Measurements from ENCODE around the gene PRELID2.
"Not testable (repeated sequence)": the region's sequence is repeated elsewhere in the genome, so short reads cannot be mapped to it uniquely, and the experiment has no call there.

PRELID2 gene

DNA sequence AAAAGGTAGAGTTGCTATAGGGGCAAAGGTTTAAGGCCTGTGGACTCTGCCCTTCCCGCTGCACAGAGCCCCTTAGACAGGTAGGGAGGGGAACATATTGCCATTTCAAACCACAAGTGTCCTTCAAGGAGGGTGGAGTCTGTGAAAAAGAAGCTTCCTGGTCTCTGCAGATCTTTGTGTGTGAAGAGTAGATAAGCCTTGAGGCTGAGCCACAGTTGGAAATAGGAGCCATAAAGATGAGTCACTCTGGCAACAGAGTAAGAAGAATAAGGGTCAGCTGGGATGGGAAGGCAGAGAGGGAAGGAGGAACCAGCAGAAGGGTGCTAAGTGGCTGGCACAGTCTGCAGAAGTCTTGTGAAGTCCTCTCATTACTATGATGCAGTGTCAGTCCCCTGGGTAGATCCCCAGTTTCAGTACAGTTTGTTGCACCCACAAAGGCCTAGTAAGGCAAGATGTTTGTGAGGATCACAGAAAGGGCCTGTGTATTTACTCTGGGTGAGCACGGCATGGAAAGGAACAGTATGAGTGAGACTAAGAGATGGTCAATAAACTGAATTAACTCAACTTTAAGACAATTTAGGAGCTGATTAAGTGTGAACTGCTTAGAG is 19.6 kb upstream of the PRELID2 start:
- peaks cover 5 to 18% of the 10 kb centered on the region in 2 donors for H3K27me3 Mint-ChIP-seq
- H3K27ac Mint-ChIP-seq, result no peak overlapping the region
- no peak for DNase-seq
- H3K4me1 Mint-ChIP-seq (ENCODE audit: low read depth in 2 of 2), result no peaks in the 10 kb centered on the region
- no peaks in the 10 kb centered on the region for H3K36me3 Mint-ChIP-seq (ENCODE audit: insufficient read depth)
- H3K4me3 Mint-ChIP-seq, result no peak overlapping the region
- H3K9me3 Mint-ChIP-seq, result no peaks in the 10 kb centered on the region
- no peak for ATAC-seq (replicated peaks)

DNA sequence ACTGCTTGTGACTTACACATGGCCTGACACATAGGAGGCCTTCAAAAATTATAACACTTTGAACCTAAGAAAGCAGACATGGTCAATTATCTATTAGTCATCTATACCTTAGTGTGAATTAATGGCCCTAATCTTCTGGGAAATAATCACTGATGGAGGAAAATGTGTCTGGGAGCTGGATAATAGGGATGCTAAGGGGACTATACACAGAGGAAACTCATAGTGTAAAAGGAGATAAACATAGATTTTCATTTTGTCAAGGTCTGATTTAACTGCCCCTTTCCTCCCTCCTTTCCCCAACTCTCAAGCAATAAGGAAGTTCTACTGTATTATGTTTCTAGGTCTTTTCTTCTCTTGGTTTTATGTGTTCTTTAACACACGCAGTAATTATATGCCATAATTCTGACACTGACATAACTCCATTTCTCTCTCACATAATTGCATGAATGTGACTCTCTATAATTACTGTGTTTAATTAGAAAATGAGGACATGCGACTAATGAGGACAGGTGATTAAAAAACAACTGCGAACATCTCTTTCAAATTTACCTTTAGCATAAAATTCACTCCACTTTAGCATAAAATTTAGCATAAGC is 18.7 kb upstream of the PRELID2 start:
- no peak overlapping the region for H3K4me3 Mint-ChIP-seq
- no peaks in the 10 kb centered on the region for H3K9me3 Mint-ChIP-seq
- H3K36me3 Mint-ChIP-seq (ENCODE audit: insufficient read depth), result no peaks in the 10 kb centered on the region
- DNase-seq (no peak), ATAC-seq (replicated peaks) (no peak)
- H3K27ac Mint-ChIP-seq, result no peak overlapping the region
- peaks cover 5 to 10% of the 10 kb centered on the region in 2 donors for H3K27me3 Mint-ChIP-seq
- no peaks in the 10 kb centered on the region for H3K4me1 Mint-ChIP-seq (ENCODE audit: low read depth in 2 of 2)

DNA sequence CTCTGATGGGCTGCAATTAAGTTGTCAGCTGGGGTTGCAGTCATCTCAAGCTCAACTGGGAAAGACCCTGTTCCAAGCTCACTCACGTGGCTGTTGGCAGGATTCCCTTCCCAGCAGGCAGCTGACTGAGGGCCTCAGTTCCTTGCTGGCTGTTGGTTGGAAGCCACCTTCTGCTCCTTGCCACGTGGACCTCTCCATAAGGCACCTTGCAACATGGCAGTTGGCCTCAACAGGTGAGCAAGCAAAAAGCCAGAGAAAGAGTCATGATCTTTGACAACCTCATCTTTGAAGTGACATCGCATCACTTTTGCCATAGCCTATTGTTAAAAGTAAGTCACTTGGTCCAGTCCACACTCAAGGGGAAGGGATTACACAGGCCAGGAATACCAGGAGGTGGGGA is 17.8 kb upstream of the PRELID2 start:
- ATAC-seq (replicated peaks), result no peak
- Mint-ChIP-seq H3K9me3 (no peaks in the 10 kb centered on the region), H3K27ac (no peak overlapping the region), H3K36me3 (ENCODE audit: insufficient read depth) (no peaks in the 10 kb centered on the region), H3K27me3 (peaks cover 5 to 10% of the 10 kb centered on the region in 2 donors), H3K4me1 (ENCODE audit: low read depth in 2 of 2) (no peaks in the 10 kb centered on the region), H3K4me3 (no peak overlapping the region)
- no peak for DNase-seq

DNA sequence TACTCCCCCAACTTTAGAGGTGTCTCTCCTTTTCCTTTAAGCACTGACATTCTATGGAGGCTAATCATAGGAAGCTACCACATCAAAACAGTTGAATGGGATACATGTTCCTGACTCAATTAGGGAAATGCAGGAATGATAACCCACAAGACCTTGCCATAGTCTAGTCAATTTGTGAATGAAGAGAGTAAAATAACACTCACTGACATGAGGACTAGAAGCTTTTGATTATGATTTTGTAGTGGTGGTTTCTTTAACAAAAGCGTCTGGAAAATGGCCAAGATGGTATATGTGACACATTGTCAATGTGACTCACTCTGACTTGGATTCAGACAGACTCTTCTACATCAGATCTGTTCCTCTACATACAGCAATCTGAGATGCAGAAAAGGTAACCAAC is 13.7 kb upstream of the PRELID2 start:
- DNase-seq (no peak), ATAC-seq (replicated peaks) (no peak)
- Mint-ChIP-seq H3K4me1 (ENCODE audit: low read depth in 2 of 2) (no peaks in the 10 kb centered on the region), H3K9me3 (no peaks in the 10 kb centered on the region), H3K4me3 (no peak overlapping the region), H3K36me3 (ENCODE audit: insufficient read depth) (no peaks in the 10 kb centered on the region), H3K27me3 (peaks cover 0 to 8% of the 10 kb centered on the region in 2 donors), H3K27ac (no peak overlapping the region)

DNA sequence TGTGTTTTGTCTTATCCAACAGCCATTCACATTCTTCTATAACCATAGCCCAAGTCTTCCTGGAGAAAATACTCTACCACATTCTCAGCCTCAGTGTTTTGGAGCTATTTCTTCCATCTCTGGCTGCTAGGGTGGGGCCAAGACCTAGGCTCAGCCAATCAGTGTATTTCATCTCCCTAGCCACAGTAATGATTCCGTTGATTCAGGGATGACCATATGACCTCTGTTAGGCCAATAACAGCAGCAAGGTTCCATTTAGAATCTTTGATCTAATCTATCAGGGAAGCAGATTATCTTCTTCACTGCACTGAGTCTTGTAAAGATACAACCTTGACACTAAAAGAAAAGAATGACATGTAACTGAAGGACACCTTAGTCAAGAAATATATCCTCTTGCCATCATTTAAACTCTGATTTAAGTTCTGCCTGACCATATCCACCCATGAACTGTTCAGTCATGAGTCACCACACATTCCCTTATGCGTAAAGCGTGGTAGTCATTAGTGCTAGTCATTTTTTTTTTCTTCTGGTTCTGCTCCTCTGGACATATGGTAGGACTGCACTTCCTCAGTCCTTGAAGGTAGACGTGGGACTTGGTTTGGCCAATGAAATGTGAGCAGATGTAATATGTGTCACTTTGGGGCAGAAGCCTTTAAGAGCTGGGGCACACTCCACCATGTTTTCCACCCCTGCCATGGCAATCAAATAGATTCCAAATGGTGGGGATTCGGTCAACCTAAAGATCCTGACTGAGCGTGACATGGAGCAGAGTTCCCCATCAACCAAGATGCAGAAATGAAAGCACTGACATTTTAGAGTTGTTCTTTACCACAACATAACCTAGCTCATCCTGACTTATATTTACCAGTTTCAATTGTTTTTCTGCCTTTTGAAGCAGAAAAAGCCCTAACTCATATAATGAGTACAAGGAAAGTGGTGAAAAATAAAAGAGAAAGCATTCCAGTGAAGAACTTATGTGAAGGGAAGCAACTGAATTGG is 12.7 kb upstream of the PRELID2 start:
- Mint-ChIP-seq H3K4me3 (no peak overlapping the region), H3K9me3 (no peaks in the 10 kb centered on the region), H3K27ac (no peak overlapping the region), H3K4me1 (ENCODE audit: low read depth in 2 of 2) (no peaks in the 10 kb centered on the region), H3K27me3 (peaks cover 8% of the 10 kb centered on the region in 2 donors), H3K36me3 (ENCODE audit: insufficient read depth) (no peaks in the 10 kb centered on the region)
- DNase-seq (no peak), ATAC-seq (replicated peaks) (no peak)

DNA sequence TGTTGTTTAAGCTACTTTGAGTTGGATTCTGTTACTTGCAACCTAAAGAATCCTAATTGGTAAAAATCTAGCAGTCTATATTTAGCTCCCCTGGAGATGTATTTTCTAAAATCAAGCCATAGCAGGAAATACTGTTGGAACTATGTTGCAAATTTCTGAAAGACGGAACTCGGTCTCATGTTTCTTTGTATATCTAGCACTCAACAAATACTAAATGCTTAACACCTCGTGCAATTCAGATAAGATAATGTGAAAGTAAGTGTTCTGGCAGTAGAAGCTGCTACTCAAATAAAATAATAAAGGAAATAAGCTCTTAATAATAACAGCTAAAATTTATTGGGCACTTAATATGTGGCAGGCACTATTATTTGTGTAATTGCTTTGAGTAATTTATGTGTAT is 10.9 kb upstream of the PRELID2 start:
- H3K27ac Mint-ChIP-seq, result no peak overlapping the region
- peaks cover 8 to 9% of the 10 kb centered on the region in 2 donors for H3K27me3 Mint-ChIP-seq
- H3K36me3 Mint-ChIP-seq (ENCODE audit: insufficient read depth), result no peaks in the 10 kb centered on the region
- no peaks in the 10 kb centered on the region for H3K4me1 Mint-ChIP-seq (ENCODE audit: low read depth in 2 of 2)
- DNase-seq, result no peak
- no peak for ATAC-seq (replicated peaks)
- H3K9me3 Mint-ChIP-seq, result no peaks in the 10 kb centered on the region
- no peak overlapping the region for H3K4me3 Mint-ChIP-seq

DNA sequence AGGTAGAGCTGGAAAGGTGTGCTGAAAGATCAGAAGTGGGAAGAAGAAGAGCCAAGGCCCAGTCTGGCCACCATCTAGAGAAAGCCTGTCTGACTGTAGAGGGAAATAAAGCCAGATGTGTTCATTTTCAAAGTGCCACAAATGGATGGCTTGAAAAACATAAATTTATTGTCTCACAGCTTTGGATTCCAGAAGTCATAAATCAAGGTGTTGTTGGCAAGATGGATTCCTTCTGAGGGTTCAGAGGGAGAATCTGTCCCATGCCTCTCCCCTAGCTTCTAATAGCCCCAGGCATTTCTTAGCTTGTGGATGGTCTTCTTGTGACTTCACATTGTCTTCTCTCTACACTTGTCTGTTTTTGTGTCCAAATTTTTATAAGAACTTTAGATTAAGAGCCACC is 6.2 kb upstream of the PRELID2 start:
- no peak overlapping the region for H3K4me3 Mint-ChIP-seq
- ATAC-seq (replicated peaks) (no peak), DNase-seq (no peak)
- no peak overlapping the region for H3K27ac Mint-ChIP-seq
- no peaks in the 10 kb centered on the region for H3K9me3 Mint-ChIP-seq
- no peaks in the 10 kb centered on the region for H3K4me1 Mint-ChIP-seq (ENCODE audit: low read depth in 2 of 2)
- no peaks in the 10 kb centered on the region for H3K36me3 Mint-ChIP-seq (ENCODE audit: insufficient read depth)
- peaks cover 8 to 9% of the 10 kb centered on the region in 2 donors for H3K27me3 Mint-ChIP-seq

DNA sequence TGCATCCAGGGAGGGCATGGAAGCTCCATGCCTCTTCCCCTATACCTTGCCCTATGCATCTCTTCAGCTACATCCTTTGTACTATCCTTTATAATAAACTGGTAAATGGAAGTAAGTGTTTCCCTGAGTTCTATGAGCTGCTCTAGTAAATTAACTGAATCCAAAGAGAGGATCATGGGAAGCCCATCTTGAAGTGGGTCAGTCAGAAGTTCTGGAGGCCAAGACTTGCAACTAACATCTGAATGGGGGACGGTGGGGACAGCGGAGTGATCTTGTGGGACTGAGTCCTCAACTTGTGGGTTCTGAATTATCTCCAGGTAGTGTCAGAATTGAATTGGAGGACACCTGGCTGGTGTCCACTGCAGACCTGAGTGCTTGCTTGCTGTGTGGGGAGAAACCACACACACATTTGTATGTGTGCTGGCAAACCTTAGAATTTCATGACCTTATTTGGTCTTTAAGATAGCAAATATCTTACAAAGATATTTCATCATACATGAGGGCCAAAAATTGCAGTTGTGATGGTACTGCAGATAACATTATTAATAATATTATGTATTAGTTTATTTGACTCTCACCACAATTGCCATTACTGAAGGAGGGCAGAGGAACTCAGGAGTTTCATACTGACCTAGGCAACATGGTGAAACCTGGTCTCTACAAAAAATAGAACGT is 5.5 kb upstream of the PRELID2 start:
- Mint-ChIP-seq H3K4me3 (no peak overlapping the region), H3K4me1 (ENCODE audit: low read depth in 2 of 2) (no peaks in the 10 kb centered on the region), H3K27me3 (peaks cover 9% of the 10 kb centered on the region in 2 donors), H3K27ac (no peak overlapping the region), H3K9me3 (no peaks in the 10 kb centered on the region), H3K36me3 (ENCODE audit: insufficient read depth) (no peaks in the 10 kb centered on the region)
- no peak for DNase-seq
- ATAC-seq (replicated peaks), result no peak

DNA sequence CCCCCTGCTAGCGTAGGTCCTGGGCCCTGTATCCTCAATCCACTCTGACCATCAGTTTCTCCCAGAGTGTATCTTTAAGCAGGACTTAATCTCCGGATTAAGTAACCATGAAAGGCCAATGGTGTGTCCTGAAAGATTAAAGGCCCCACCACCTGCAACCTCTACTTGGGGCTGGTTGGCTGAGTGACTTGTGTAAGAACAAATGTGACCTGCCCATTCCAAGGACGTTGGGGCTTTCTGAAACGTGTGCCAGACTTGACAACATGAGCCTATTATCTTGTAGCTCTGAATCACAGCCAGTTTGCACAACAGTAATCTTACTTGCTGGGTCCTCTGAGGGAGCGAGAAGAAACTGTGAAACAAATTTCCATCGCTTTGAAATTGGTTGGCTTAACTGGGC is 3.1 kb upstream of the PRELID2 start:
- Mint-ChIP-seq H3K4me3 (no peak overlapping the region), H3K27ac (no peak overlapping the region), H3K4me1 (ENCODE audit: low read depth in 2 of 2) (no peaks in the 10 kb centered on the region), H3K36me3 (ENCODE audit: insufficient read depth) (no peaks in the 10 kb centered on the region), H3K9me3 (no peaks in the 10 kb centered on the region), H3K27me3 (peaks cover 6 to 9% of the 10 kb centered on the region in 2 donors)
- no peak for ATAC-seq (replicated peaks)
- no peak for DNase-seq

DNA sequence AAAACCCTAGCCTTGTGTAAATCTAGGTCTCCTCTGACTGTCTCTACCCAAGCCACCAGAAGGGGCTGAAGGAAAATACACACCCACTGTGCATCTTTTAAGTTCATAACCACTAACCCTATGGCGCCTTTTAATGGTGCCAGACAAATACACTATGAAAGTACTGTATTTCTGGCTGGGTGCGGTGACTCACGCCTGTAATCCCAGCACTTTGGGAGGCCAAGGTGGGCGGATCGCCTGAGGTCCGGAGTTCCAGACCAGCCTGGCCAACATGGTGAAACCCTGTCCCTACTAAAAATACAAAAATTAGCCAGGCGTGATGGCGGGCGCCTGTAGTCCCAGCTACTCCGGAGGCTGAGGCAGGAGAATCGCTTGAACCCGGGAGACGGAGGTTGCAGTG is 1.1 kb upstream of the PRELID2 start:
- H3K27me3 Mint-ChIP-seq; H3K4me3 Mint-ChIP-seq; DNase-seq; H3K4me1 Mint-ChIP-seq (ENCODE audit: low read depth in 2 of 2); H3K9me3 Mint-ChIP-seq; H3K36me3 Mint-ChIP-seq (ENCODE audit: insufficient read depth); ATAC-seq (replicated peaks); H3K27ac Mint-ChIP-seq: not testable (repeated sequence)

DNA sequence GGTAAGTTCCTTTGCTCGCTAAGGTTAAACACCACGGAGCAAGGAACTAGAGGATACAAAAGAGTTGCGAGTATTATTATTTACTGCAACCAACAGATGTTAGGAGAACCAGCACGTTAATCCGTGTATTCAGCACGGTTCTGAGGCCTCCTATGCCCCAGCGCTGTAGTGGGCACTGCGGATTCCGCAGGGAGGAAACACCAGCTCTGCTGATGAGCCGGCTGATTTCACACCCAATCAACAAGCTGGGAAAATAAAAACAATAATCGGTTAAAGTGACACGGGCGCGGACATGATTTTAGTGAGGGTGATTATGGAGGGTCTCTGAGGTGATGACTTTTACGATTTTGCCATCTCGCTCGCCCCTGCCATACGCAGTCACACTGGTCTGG is 702 bp upstream of the PRELID2 start:
- H3K27ac Mint-ChIP-seq, result no peak overlapping the region
- peak overlapping the region; percentile 64 to 65 for H3K4me3 Mint-ChIP-seq
- ATAC-seq (replicated peaks), result no peak
- H3K4me1 Mint-ChIP-seq (ENCODE audit: low read depth in 2 of 2), result no peaks in the 10 kb centered on the region
- no peak for DNase-seq
- no peaks in the 10 kb centered on the region for H3K9me3 Mint-ChIP-seq
- no peaks in the 10 kb centered on the region for H3K36me3 Mint-ChIP-seq (ENCODE audit: insufficient read depth)
- H3K27me3 Mint-ChIP-seq, result peaks cover 0 to 9% of the 10 kb centered on the region in 2 donors

DNA sequence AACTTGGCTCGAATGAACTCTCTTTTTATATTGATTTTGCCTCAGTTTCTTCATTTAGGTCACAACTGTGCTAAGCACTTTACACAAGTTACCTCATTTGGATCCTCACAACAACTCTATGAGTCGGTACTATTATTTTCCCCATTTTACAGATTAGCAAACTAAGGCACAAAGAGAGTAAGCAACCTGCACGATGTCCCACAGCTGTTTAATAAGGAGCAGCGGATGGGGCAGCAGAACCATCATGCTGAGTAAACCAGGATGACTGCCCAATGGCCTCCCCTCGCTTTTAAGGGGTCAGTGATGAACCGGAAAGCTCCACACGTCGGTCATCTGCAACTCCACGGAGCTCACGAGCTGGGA is 607 bp downstream of the PRELID2 start:
- ATAC-seq (replicated peaks) (no peak), DNase-seq (no peak)
- H3K27me3 Mint-ChIP-seq, result peaks cover 0 to 9% of the 10 kb centered on the region in 2 donors
- H3K9me3 Mint-ChIP-seq, result no peaks in the 10 kb centered on the region
- no peaks in the 10 kb centered on the region for H3K4me1 Mint-ChIP-seq (ENCODE audit: low read depth in 2 of 2)
- H3K4me3 Mint-ChIP-seq, result peak overlapping the region; percentile 64 to 65
- no peaks in the 10 kb centered on the region for H3K36me3 Mint-ChIP-seq (ENCODE audit: insufficient read depth)
- H3K27ac Mint-ChIP-seq, result no peak overlapping the region

DNA sequence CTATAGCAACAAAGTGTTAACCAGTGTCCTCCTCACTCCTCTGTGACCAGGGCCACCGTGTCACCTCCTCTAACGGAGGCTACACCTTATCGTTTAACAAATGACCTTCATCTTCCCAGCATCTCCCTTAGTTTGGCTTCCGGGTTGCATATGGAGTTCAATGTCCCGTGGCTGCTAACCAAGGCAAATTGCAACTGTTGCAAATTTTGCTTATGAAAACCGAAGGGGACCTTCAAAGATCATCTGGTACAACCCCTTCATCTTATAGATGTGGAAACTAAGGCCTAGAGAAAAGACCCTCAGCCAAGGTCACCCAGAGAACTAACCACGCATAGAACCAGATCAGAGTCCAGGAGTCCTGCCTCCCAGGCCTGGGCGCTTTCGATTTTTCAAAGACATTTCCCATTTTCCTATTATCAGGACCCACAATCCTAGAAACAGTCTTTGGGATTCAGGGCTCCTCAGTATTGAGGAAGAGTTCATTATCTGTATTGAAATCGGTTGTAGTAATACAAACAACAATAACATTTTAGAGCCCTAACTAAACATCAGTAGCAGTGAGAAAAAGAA is 1.4 kb downstream of the PRELID2 start:
- no peaks in the 10 kb centered on the region for H3K36me3 Mint-ChIP-seq (ENCODE audit: insufficient read depth)
- no peak overlapping the region for H3K27ac Mint-ChIP-seq
- peaks cover 0 to 9% of the 10 kb centered on the region in 2 donors for H3K27me3 Mint-ChIP-seq
- no peaks in the 10 kb centered on the region for H3K4me1 Mint-ChIP-seq (ENCODE audit: low read depth in 2 of 2)
- ATAC-seq (replicated peaks) (no peak), DNase-seq (no peak)
- no peaks in the 10 kb centered on the region for H3K9me3 Mint-ChIP-seq
- peak overlapping the region in 1 of 2 donors; percentile 65 for H3K4me3 Mint-ChIP-seq

Measured in effector memory CD8-positive, alpha-beta T cell (primary cell).